ENCODE results near the gene SLC22A13.

Gene SLC22A13

DNA sequence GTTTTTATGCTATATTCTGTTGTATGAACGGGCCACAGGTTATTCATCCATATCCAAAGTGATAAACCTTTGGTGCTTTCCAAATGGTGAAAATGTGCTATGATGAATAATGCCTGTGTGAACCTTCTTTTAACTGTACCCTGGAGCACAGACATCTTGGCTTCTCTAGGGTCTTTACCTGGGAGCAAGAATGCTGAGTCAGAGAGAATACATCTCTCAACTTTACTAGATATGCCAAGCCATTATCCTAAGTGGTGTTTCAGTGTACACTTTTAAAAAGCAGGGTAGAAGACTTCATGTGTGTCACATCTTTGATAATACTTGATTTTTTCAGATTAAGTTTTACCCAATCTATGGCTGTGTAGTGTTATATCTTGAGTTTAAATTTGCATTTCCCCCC is 57.4 kb downstream of the SLC22A13 start:
- Histone ChIP-seq H3K79me2 (ENCODE audit: insufficient read depth, low read length) (no peaks in the 10 kb centered on the region), H3K4me2 (ENCODE audit: insufficient read depth, low read length) (no peak overlapping the region), H3K4me1 (ENCODE audit: insufficient read depth, low read length) (no peaks in the 10 kb centered on the region), H3K4me3 (ENCODE audit: low read depth in 1 of 2, low read length in 2 of 2) (no peak overlapping the region), H4K20me1 (ENCODE audit: insufficient read depth, low read length) (no peaks in the 10 kb centered on the region), H3K27me3 (ENCODE audit: insufficient read depth, low read length, poor library complexity) (no peaks in the 10 kb centered on the region), H3K27ac (ENCODE audit: low read length) (no peak overlapping the region), H2AFZ (ENCODE audit: low read depth, low read length) (no peak overlapping the region), H3K9me3 (ENCODE audit: insufficient read depth, low read length, severe bottlenecking) (no peaks in the 10 kb centered on the region), H3K9ac (ENCODE audit: low read depth, low read length) (no peak overlapping the region), H3K36me3 (ENCODE audit: insufficient read depth, low read length) (no peaks in the 10 kb centered on the region)
- ATAC-seq (ENCODE audit: insufficient read depth, low read depth), result no peak
- DNase-seq, result no peak
- TF ChIP-seq EZH2 (IDR thresholded peaks at IDR 0.05; ENCODE audit: borderline replicate concordance, low read depth, low read length, severe bottlenecking), result no peak
- TF ChIP-seq, protein P1, sequence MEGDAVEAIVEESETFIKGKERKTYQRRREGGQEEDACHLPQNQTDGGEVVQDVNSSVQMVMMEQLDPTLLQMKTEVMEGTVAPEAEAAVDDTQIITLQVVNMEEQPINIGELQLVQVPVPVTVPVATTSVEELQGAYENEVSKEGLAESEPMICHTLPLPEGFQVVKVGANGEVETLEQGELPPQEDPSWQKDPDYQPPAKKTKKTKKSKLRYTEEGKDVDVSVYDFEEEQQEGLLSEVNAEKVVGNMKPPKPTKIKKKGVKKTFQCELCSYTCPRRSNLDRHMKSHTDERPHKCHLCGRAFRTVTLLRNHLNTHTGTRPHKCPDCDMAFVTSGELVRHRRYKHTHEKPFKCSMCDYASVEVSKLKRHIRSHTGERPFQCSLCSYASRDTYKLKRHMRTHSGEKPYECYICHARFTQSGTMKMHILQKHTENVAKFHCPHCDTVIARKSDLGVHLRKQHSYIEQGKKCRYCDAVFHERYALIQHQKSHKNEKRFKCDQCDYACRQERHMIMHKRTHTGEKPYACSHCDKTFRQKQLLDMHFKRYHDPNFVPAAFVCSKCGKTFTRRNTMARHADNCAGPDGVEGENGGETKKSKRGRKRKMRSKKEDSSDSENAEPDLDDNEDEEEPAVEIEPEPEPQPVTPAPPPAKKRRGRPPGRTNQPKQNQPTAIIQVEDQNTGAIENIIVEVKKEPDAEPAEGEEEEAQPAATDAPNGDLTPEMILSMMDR (IDR thresholded peaks at IDR 0.05; ENCODE audit: borderline replicate concordance, extremely low read depth, low read length, poor library complexity, severe bottlenecking), result no peak

DNA sequence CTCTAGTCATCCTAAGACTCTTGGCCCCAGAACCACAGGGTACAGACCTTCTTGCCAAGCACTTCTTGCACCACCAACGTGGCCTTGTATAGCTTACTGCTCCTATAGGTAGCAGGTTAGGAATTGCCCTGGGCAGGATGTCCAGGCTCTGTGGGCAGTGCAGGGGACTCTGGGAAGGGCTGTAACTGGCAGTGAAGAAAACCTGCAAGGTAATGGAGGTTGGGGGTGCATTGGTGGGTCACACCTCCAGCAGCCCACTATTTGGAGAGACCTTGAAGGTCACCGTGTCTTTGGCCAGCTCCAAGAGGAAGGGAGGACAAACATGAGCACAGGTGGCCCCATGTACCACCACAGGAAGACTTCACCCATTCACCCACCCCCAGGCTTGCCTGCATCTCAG is 59.6 kb downstream of the SLC22A13 start:
- H3K27me3 ChIP-seq (ENCODE audit: insufficient read depth, low read length, poor library complexity), result no peaks in the 10 kb centered on the region
- H2AFZ ChIP-seq (ENCODE audit: low read depth, low read length), result no peak overlapping the region
- no peak for ATAC-seq (ENCODE audit: insufficient read depth, low read depth)
- H3K9me3 ChIP-seq (ENCODE audit: insufficient read depth, low read length, severe bottlenecking), result no peaks in the 10 kb centered on the region
- H4K20me1 ChIP-seq (ENCODE audit: insufficient read depth, low read length), result no peaks in the 10 kb centered on the region
- no peak overlapping the region for H3K9ac ChIP-seq (ENCODE audit: low read depth, low read length)
- H3K27ac ChIP-seq (ENCODE audit: low read length), result no peak overlapping the region
- H3K79me2 ChIP-seq (ENCODE audit: insufficient read depth, low read length), result no peaks in the 10 kb centered on the region
- no peak overlapping the region for H3K4me2 ChIP-seq (ENCODE audit: insufficient read depth, low read length)
- no peak for TF ChIP-seq EZH2 (IDR thresholded peaks at IDR 0.05; ENCODE audit: borderline replicate concordance, low read depth, low read length, severe bottlenecking)
- TF ChIP-seq, protein P1 (IDR thresholded peaks at IDR 0.05; ENCODE audit: borderline replicate concordance, extremely low read depth, low read length, poor library complexity, severe bottlenecking), result no peak
- no peaks in the 10 kb centered on the region for H3K36me3 ChIP-seq (ENCODE audit: insufficient read depth, low read length)
- no peaks in the 10 kb centered on the region for H3K4me1 ChIP-seq (ENCODE audit: insufficient read depth, low read length)
- DNase-seq, result no peak
- no peak overlapping the region for H3K4me3 ChIP-seq (ENCODE audit: low read depth in 1 of 2, low read length in 2 of 2)

DNA sequence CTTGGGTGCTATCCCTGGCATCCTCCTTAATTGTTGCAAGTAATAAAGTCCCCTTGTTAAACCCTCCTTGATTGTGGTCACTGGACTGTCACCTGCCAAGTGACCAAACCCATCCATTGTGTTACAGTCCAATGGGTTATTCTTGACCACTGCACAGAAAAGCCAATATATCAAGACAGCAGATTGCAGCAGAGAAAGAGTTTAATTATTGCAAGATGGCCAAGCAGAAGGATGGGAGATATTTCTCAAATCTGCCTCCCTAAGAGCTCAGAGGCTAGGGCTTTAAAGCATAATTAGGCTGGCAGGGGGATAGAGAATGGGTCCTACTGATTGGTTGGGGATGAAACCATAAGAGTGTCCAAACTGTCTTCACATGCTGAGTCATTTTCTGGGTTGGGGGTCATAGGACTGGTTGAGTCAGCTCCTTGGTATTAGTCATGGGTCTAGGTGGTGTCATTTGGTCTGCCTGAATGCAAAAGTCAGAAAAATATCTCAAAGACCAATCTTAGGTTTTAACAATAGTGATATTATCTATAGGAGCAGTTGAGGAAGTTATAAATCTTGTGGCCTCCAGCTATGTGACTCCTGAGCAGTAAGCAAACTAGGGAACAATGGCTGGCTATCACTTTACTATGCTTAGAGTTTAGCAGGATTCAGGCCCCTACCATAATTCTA is 61.9 kb downstream of the SLC22A13 start:
- ATAC-seq (ENCODE audit: insufficient read depth, low read depth) (no peak), DNase-seq (no peak)
- no peak overlapping the region for H2AFZ ChIP-seq (ENCODE audit: low read depth, low read length)
- no peak for TF ChIP-seq EZH2 (IDR thresholded peaks at IDR 0.05; ENCODE audit: borderline replicate concordance, low read depth, low read length, severe bottlenecking)
- TF ChIP-seq, protein P1 (IDR thresholded peaks at IDR 0.05; ENCODE audit: borderline replicate concordance, extremely low read depth, low read length, poor library complexity, severe bottlenecking), result no peak
- no peak overlapping the region for H3K27ac ChIP-seq (ENCODE audit: low read length)
- H3K36me3 ChIP-seq (ENCODE audit: insufficient read depth, low read length), result no peaks in the 10 kb centered on the region
- H3K27me3 ChIP-seq (ENCODE audit: insufficient read depth, low read length, poor library complexity), result no peaks in the 10 kb centered on the region
- no peaks in the 10 kb centered on the region for H3K4me1 ChIP-seq (ENCODE audit: insufficient read depth, low read length)
- no peaks in the 10 kb centered on the region for H3K79me2 ChIP-seq (ENCODE audit: insufficient read depth, low read length)
- H3K9me3 ChIP-seq (ENCODE audit: insufficient read depth, low read length, severe bottlenecking), result no peaks in the 10 kb centered on the region
- no peak overlapping the region for H3K4me3 ChIP-seq (ENCODE audit: low read depth in 1 of 2, low read length in 2 of 2)
- H3K4me2 ChIP-seq (ENCODE audit: insufficient read depth, low read length), result no peak overlapping the region
- H3K9ac ChIP-seq (ENCODE audit: low read depth, low read length), result no peak overlapping the region
- H4K20me1 ChIP-seq (ENCODE audit: insufficient read depth, low read length), result no peaks in the 10 kb centered on the region

All from DND-41 (cell line).